Cardiac septum (tissue), 1 donor: ENCODE data around the gene ADGRD1. TPM values are rescaled to one million over a fixed set of nuclear protein-coding genes. Genes with fewer than 3 reads are reported as not detected.

Experiments
- DNase-seq: peaks from one replicate; pipeline ENCODE4 v3.0.0-alpha.2; 2020; ENCODE audit warnings: low spot score
- intact Hi-C: fragments of 100-400 bp; cut with DNase I; formaldehyde crosslinking; loops from one replicate; pipeline ENCODE4 v1.14.0; 2022
- total RNA-seq: library from RNA; stranded (reverse); fragmentation: NEBNext Ultra II Directional; extraction: Animal tissue kit (Norgen Biotek cat#: 25700); gene quantifications from one replicate; pipeline ENCODE4 v1.2.1, GENCODE V29; 2021
- donor health status: DM: no; HTN: no; CAD: no.

ADGRD1 gene
- total RNA-seq, 1 donor from 2014 or later, result 54.6 TPM

- intact Hi-C loops, result no loop called here
- no peak for DNase-seq
Measured at GRCh38 chr12:131152587-131152986, 198.9 kb downstream of the ADGRD1 start.

- intact Hi-C loops, result no loop called here
- DNase-seq, result no peak
Measured at GRCh38 chr12:131153016-131153415, 199.3 kb downstream of the ADGRD1 start.

GRCh38 chr12:131153956-131154355 lies 200.2 kb downstream of the ADGRD1 start:
- intact Hi-C loops, result no loop called here
- DNase-seq, result no peak

GRCh38 chr12:131155131-131155530 lies 201.4 kb downstream of the ADGRD1 start:
- intact Hi-C loops, result no loop called here
- DNase-seq, result no peak

- DNase-seq, result no peak
- intact Hi-C loops, result no loop called here
Measured at GRCh38 chr12:131157743-131158142, 204.0 kb downstream of the ADGRD1 start.

GRCh38 chr12:131159660-131160059 lies 206.0 kb downstream of the ADGRD1 start:
- intact Hi-C loops, result no loop called here
- no peak for DNase-seq

- intact Hi-C loops, result no loop called here
Measured at GRCh38 chr12:131162113-131162512, 208.4 kb downstream of the ADGRD1 start.

GRCh38 chr12:131163189-131163738 lies 209.6 kb downstream of the ADGRD1 start:
- intact Hi-C loops, result no loop called here
- no peak for DNase-seq

More at GRCh38 chr12:131162113-131162512, 208.4 kb downstream of the ADGRD1 start:
- no peak for DNase-seq

- intact Hi-C loops, result no loop called here
- DNase-seq, result no peak
Measured at GRCh38 chr12:131164096-131164872, 210.6 kb downstream of the ADGRD1 start.

GRCh38 chr12:131166717-131167116 lies 213.0 kb downstream of the ADGRD1 start:
- DNase-seq, result no peak
- intact Hi-C loops, result no loop called here

- DNase-seq, result no peak
- intact Hi-C loops, result no loop called here
Measured at GRCh38 chr12:131167334-131167733, 213.6 kb downstream of the ADGRD1 start.

- intact Hi-C loops, result no loop called here
- no peak for DNase-seq
Measured at GRCh38 chr12:131171029-131171428, 217.3 kb downstream of the ADGRD1 start.

- DNase-seq, result no peak
- intact Hi-C loops, result no loop called here
Measured at GRCh38 chr12:131174901-131175300, 221.2 kb downstream of the ADGRD1 start.

GRCh38 chr12:131176266-131176665 lies 222.6 kb downstream of the ADGRD1 start:
- no peak for DNase-seq
- intact Hi-C loops, result no loop called here

- no peak for DNase-seq
- intact Hi-C loops, result no loop called here
Measured at GRCh38 chr12:131176926-131177325, 223.2 kb downstream of the ADGRD1 start.

- intact Hi-C loops, result no loop called here
- DNase-seq, result no peak
Measured at GRCh38 chr12:131177599-131177998, 223.9 kb downstream of the ADGRD1 start.

GRCh38 chr12:131187602-131188001 lies 233.9 kb downstream of the ADGRD1 start:
- intact Hi-C loops, result no loop called here
- no peak for DNase-seq

GRCh38 chr12:131188131-131189050 lies 234.7 kb downstream of the ADGRD1 start:
- intact Hi-C loops, result no loop called here
- DNase-seq, result no peak

- no peak for DNase-seq
- intact Hi-C loops, result no loop called here
Measured at GRCh38 chr12:131189781-131190180, 236.1 kb downstream of the ADGRD1 start.

- intact Hi-C loops, result no loop called here
- DNase-seq, result no peak
Measured at GRCh38 chr12:131190965-131191364, 237.3 kb downstream of the ADGRD1 start.
